SK-N-SH (cell line): ENCODE results near the gene TNK2. TPM values are rescaled to one million over a fixed set of nuclear protein-coding genes. Genes with fewer than 3 reads are reported as not detected.

Source experiments
- CTCF ChIA-PET: fragments of 300-600, 350-600 bp; formaldehyde crosslinking; extraction: SDS; loops from one replicate; lab custom pipeline; 2021; lab: Yijun Ruan, JAX
- POLR2A ChIA-PET: fragments of 350-600 bp; sonication (Branson Sonifier 250); formaldehyde crosslinking; extraction: SDS; loops from one replicate; lab custom pipeline; 2020; ENCODE audit warnings: antibody characterized with exemption, inconsistent platforms; lab: Yijun Ruan, JAX
- DNase-seq: peaks from one replicate; pipeline ENCODE4 v3.0.0; 2012
- H2AFZ ChIP-seq: fragments of 200-600 bp; sonication (generic); 2 replicates; pipeline ENCODE4 v1.8.1; 2016; ENCODE audit warnings: antibody characterized with exemption, mild to moderate bottlenecking, low read depth
- H3F3A ChIP-seq: fragments of 200-600 bp; sonication (generic); replicated peaks from 2 replicates; pipeline ENCODE3; 2016; ENCODE audit warnings: antibody characterized with exemption, mild to moderate bottlenecking; ENCODE audit not compliant: insufficient read depth
- H3K27ac ChIP-seq, 2 experiments: fragments of 200-500 bp in 1 of 2; fragments of 200-600 bp in 1 of 2; sonication (Bioruptor generic) in 1 of 2; sonication (generic), shearing (Covaris generic) in 1 of 2; 2 replicates each; pipeline versions ENCODE4 v1.5.1 to v1.6.1; 2014 to 2016; ENCODE audit warnings: low read depth in 2 of 2, inconsistent platforms in 1 of 2, low read length in 1 of 2, mild to moderate bottlenecking in 1 of 2, mixed read lengths in 1 of 2
- H3K27me3 ChIP-seq: fragments of 200-600 bp; sonication (generic), shearing (Covaris generic); 2 replicates; pipeline ENCODE4 v1.6.1; 2016; ENCODE audit warnings: mixed run types; ENCODE audit not compliant: insufficient read depth
- H3K36me3 ChIP-seq, 2 experiments: fragments of 200-500 bp in 1 of 2; fragments of 200-600 bp in 1 of 2; sonication (Bioruptor generic) in 1 of 2; sonication (generic) in 1 of 2; replicated peaks in 1 of 2; 2 replicates each; pipeline versions ENCODE3 to v1.5.1; 2014 to 2016; ENCODE audit warnings: low read length in 1 of 2, mild to moderate bottlenecking in 1 of 2; ENCODE audit not compliant: insufficient read depth in 2 of 2, control insufficient read depth in 1 of 2
- H3K4me1 ChIP-seq, 2 experiments: fragments of 200-500 bp in 1 of 2; fragments of 200-600 bp in 1 of 2; sonication (Bioruptor generic) in 1 of 2; sonication (generic), shearing (Covaris generic) in 1 of 2; 2 replicates each; pipeline versions ENCODE4 v1.5.1 to v1.6.1; 2014 to 2016; ENCODE audit warnings: low read depth in 1 of 2, low read length in 1 of 2, mixed run types in 1 of 2; ENCODE audit not compliant: insufficient read depth in 2 of 2, control insufficient read depth in 1 of 2
- H3K4me2 ChIP-seq: fragments of 200-600 bp; sonication (generic), shearing (Covaris generic); 2 replicates; pipeline ENCODE4 v1.6.1; 2017; ENCODE audit warnings: mixed run types
- H3K4me3 ChIP-seq, 2 experiments: fragments of 200-500 bp in 1 of 2; fragments of 200-600 bp in 1 of 2; sonication (Bioruptor generic) in 1 of 2; sonication (generic), shearing (Covaris generic) in 1 of 2; 2 replicates each; pipeline versions ENCODE4 v1.5.1 to v1.8.1; 2014 to 2016; ENCODE audit warnings: low read depth in 2 of 2, inconsistent platforms in 1 of 2, low read length in 1 of 2, mild to moderate bottlenecking in 1 of 2, mixed read lengths in 1 of 2, moderate library complexity in 1 of 2
- H3K79me2 ChIP-seq: fragments of 200-600 bp; sonication (generic); 2 replicates; pipeline ENCODE4 v1.8.1; 2017; ENCODE audit warnings: mild to moderate bottlenecking; ENCODE audit not compliant: insufficient read depth
- H3K9ac ChIP-seq: fragments of 200-600 bp; sonication (generic); 2 replicates; pipeline ENCODE4 v1.6.1; 2017; ENCODE audit warnings: mixed run types
- H3K9me2 ChIP-seq: fragments of 200-600 bp; sonication (generic); 2 replicates; pipeline ENCODE4 v1.6.1; 2017; ENCODE audit warnings: mixed run types
- H3K9me3 ChIP-seq: fragments of 200-600 bp; sonication (generic); 2 replicates; pipeline ENCODE4 v1.6.1; 2017; ENCODE audit warnings: mixed run types, mild to moderate bottlenecking, moderate library complexity
- H4K20me1 ChIP-seq: fragments of 200-600 bp; sonication (generic); 2 replicates; pipeline ENCODE4 v1.6.1; 2017; ENCODE audit warnings: mild to moderate bottlenecking, mixed run types; ENCODE audit not compliant: insufficient read depth
- CHD2 ChIP-seq: fragments of 150-350 bp; IDR thresholded peaks from 2 replicates; pipeline ENCODE4 v1.6.1; 2018; ENCODE audit warnings: low read length; ENCODE audit not compliant: partially characterized antibody
- CTCF ChIP-seq: fragments of 200-600 bp; sonication (generic); IDR thresholded peaks from 2 replicates; pipeline ENCODE4 v1.6.1; 2017; ENCODE audit warnings: antibody characterized with exemption, mild to moderate bottlenecking, moderate library complexity
- EP300 ChIP-seq, 2 experiments: IDR thresholded peaks; 2 replicates each; pipeline versions ENCODE4 v1.4.0 to v1.6.1; 2012; ENCODE audit warnings: borderline replicate concordance in 1 of 2, low read depth in 1 of 2, low read length in 1 of 2
- EZH2phosphoT487 ChIP-seq: fragments of 200-600 bp; sonication (generic); IDR thresholded peaks from 2 replicates; pipeline ENCODE4 v1.6.1; 2017; ENCODE audit warnings: low read depth, mixed run types, mild to moderate bottlenecking, antibody characterized with exemption, moderate library complexity, borderline replicate concordance
- FOSL2 ChIP-seq: IDR thresholded peaks from 2 replicates; pipeline ENCODE4 v1.4.0; 2012; ENCODE audit warnings: low read depth, mild to moderate bottlenecking, moderate library complexity, borderline replicate concordance
- FOXM1 ChIP-seq: IDR thresholded peaks from 2 replicates; pipeline ENCODE4 v1.4.0; 2012; ENCODE audit warnings: low read depth, mild to moderate bottlenecking
- GATA2 ChIP-seq: sonication (generic); formaldehyde crosslinking; IDR thresholded peaks from 2 replicates; pipeline ENCODE4 v1.5.0; 2020; ENCODE audit warnings: mild to moderate bottlenecking, missing genetic modification reagents
- IRF3 ChIP-seq: fragments of 150-350 bp; IDR thresholded peaks from 2 replicates; pipeline ENCODE4 v1.6.1; 2016; ENCODE audit warnings: mild to moderate bottlenecking, low read depth, low read length
- MXI1 ChIP-seq: IDR thresholded peaks from 2 replicates; pipeline ENCODE4 v1.6.1; 2012; ENCODE audit warnings: mild to moderate bottlenecking, low read depth, low read length, improper control_type of control experiment
- PBX3 ChIP-seq: IDR thresholded peaks from 2 replicates; pipeline ENCODE4; 2012
- POLR2AphosphoS5 ChIP-seq: IDR thresholded peaks from 2 replicates; pipeline ENCODE4 v1.6.1; 2012; ENCODE audit warnings: low read depth, low read length
- RAD21 ChIP-seq: IDR thresholded peaks from 2 replicates; pipeline ENCODE4 v1.6.1; 2012; ENCODE audit warnings: mild to moderate bottlenecking, low read length
- RCOR1 ChIP-seq: fragments of 150-350 bp; IDR thresholded peaks from 2 replicates; pipeline ENCODE4 v1.6.1; 2017; ENCODE audit warnings: antibody characterized with exemption, low read length
- REST ChIP-seq: IDR thresholded peaks from 2 replicates; pipeline ENCODE4 v1.6.1; 2012; ENCODE audit warnings: mild to moderate bottlenecking, low read depth, low read length, moderate library complexity
- RXRA ChIP-seq: IDR thresholded peaks from 2 replicates; pipeline ENCODE4 v1.4.0; 2012; ENCODE audit warnings: low read depth, mild to moderate bottlenecking, borderline replicate concordance
- TEAD4 ChIP-seq: IDR thresholded peaks from 2 replicates; pipeline ENCODE4 v1.4.0; 2012; ENCODE audit warnings: mild to moderate bottlenecking, borderline replicate concordance; ENCODE audit not compliant: insufficient read depth
- USF1 ChIP-seq: IDR thresholded peaks from 2 replicates; pipeline ENCODE4 v1.4.0; 2012; ENCODE audit warnings: low read depth, borderline replicate concordance
- WGBS: methylation state at CpG from one replicate; pipeline ENCODE4 v1.1.6; 2017; ENCODE audit warnings: low lambda C conversion rate; 5-methylcytosine and 5-hydroxymethylcytosine counted together
- polyA plus RNA-seq, 3 experiments: library from polyadenylated mRNA; depleted of rRNA; stranded (reverse); fragments of >200 nt; gene quantifications; 2 replicates each; pipeline ENCODE4 v1.2.3, GENCODE V29; 2012

TNK2 gene
- polyA plus RNA-seq, 1 of the 3 experiments (the other 2 are of a cell fraction), result 17.3 TPM

- TF ChIP-seq REST, result no peak
- no peak for TF ChIP-seq IRF3
- TF ChIP-seq GATA2 (CRISPR knock-in tag), result no peak
- no peak for TF ChIP-seq PBX3
- no peak for TF ChIP-seq CHD2
- TF ChIP-seq FOSL2, result no peak
- TF ChIP-seq CTCF, result no peak
These were observed 90.0 kb downstream of the TNK2 start (continued) for GRCh38 chr3:195818301-195818700.

- no peak for DNase-seq
- Histone ChIP-seq H2AFZ (no peak overlapping the region), H3K4me2 (no peak overlapping the region), H3K27ac (no peak overlapping the region), H3K9me3 (no peaks in the 10 kb centered on the region), H3K4me3 (no peak overlapping the region), H3F3A (no peaks in the 10 kb centered on the region), H3K4me1 (peaks cover 0 to 2% of the 10 kb centered on the region in 2 experiments; a peak in 1 of 4 replicates), H3K36me3 (no peaks in the 10 kb centered on the region), H3K9ac (no peak overlapping the region), H3K9me2 (no peaks in the 10 kb centered on the region), H4K20me1 (no peaks in the 10 kb centered on the region), H3K79me2 (no peaks in the 10 kb centered on the region), H3K27me3 (0 out of 2 replicates have a peak, but pooled peaks cover 11% of the 10 kb centered on the region)
- ChIA-PET POLR2A (no interaction called here), CTCF (no interaction called here)
- 65% methylated on average over 14 of the region's 17 CpGs for WGBS
- TF ChIP-seq EZH2phosphoT487, result no peak
- no peak for TF ChIP-seq TEAD4
- TF ChIP-seq POLR2AphosphoS5, result no peak
- no peak for TF ChIP-seq RCOR1
- TF ChIP-seq GATA2 (CRISPR knock-in tag), result no peak
- TF ChIP-seq EP300 (IDR thresholded peaks at IDR 0.05; ENCODE audit: borderline replicate concordance in 1 of 2, low read depth in 1 of 2, low read length in 1 of 2), result no peak
- TF ChIP-seq USF1, result no peak
- TF ChIP-seq FOSL2, result no peak
- TF ChIP-seq FOXM1, result no peak
- no peak for TF ChIP-seq MXI1
- no peak for TF ChIP-seq CHD2
- no peak for TF ChIP-seq RAD21
- TF ChIP-seq RXRA, result no peak
These were observed 90.7 kb downstream of the TNK2 start for GRCh38 chr3:195817578-195818135.
